ENCODE results near the gene EPAS1.
A peak's percentile ranks its signal among the peaks of the same experiment; 100 is the strongest.

EPAS1 gene

DNA sequence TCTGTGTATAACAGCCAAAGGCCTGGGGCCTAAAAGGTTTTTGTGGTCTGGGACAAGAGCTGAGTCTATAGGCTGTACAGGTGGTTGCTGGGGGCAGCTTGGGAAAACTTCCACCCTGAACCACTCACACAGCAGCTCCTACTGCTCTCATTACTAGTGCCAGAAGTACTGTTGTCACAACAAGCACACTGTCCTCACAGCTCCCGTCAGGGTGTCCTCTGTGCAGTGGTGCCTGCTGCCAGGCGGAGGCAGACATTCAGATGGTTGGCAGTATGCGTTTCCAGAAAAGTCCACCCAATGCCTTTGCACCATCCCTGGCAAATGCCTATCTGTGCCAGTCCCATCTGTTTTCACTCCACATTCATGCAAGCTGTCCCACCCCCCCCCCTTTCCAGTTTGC, 58.5 kb downstream of the EPAS1 start:
- no peak for TF ChIP-seq GATA1 (IDR thresholded peaks at IDR 0.05; ENCODE audit: low read depth, low read length)
- no peak for TF ChIP-seq POLR2A (IDR thresholded peaks at IDR 0.05; ENCODE audit: low read length)
- no peak for DNase-seq

DNA sequence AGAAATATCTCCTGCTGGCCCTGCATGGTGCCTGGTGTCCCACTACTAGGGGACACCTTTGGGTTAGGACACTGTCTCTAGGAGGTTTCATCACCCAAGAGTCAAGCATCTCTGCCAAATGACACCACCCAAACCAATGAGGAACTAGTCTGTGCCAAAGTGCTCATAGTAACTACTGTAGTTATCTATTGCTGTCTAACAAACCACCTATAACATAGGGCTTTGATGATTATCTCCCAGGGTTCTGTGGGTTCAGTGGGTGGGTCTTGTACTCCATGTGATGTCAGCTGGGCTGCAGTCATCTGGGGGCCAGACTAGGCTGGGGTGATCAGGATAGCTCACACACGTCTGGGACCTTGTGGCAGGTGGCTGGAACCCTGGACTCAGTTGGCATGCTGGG, 59.8 kb downstream of the EPAS1 start:
- DNase-seq, result peak; percentile 14 to 42
- TF ChIP-seq GATA1 (IDR thresholded peaks at IDR 0.05; ENCODE audit: low read depth, low read length), result no peak
- TF ChIP-seq POLR2A (IDR thresholded peaks at IDR 0.05; ENCODE audit: low read length), result no peak

GRCh38 chr2:46358713-46359112, 61.5 kb downstream of the EPAS1 start:
- no peak for TF ChIP-seq POLR2A (IDR thresholded peaks at IDR 0.05; ENCODE audit: low read length)
- TF ChIP-seq GATA1 (IDR thresholded peaks at IDR 0.05; ENCODE audit: low read depth, low read length), result no peak
- no peak for DNase-seq

DNA sequence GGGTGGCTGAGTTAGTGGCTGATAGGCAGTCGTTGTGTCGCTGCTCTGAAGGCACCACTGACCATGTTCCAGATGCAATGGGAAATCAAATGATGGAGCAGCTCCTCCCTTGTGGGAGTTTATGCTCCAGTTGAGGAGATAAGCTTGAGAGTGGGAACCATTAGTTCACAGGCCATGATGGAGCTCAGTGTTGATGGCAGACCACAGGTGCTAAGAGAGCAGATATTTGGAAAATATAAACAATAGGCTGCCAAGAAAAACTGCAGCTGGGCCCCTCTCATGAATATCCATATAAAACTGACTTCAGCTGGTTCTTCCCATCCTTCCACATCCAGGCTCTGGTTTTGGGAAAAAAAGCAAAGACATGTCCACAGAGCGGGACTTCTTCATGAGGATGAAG, 63.1 kb downstream of the EPAS1 start:
- no peak for DNase-seq
- TF ChIP-seq GATA1 (IDR thresholded peaks at IDR 0.05; ENCODE audit: low read depth, low read length), result no peak
- no peak for TF ChIP-seq POLR2A (IDR thresholded peaks at IDR 0.05; ENCODE audit: low read length)

DNA sequence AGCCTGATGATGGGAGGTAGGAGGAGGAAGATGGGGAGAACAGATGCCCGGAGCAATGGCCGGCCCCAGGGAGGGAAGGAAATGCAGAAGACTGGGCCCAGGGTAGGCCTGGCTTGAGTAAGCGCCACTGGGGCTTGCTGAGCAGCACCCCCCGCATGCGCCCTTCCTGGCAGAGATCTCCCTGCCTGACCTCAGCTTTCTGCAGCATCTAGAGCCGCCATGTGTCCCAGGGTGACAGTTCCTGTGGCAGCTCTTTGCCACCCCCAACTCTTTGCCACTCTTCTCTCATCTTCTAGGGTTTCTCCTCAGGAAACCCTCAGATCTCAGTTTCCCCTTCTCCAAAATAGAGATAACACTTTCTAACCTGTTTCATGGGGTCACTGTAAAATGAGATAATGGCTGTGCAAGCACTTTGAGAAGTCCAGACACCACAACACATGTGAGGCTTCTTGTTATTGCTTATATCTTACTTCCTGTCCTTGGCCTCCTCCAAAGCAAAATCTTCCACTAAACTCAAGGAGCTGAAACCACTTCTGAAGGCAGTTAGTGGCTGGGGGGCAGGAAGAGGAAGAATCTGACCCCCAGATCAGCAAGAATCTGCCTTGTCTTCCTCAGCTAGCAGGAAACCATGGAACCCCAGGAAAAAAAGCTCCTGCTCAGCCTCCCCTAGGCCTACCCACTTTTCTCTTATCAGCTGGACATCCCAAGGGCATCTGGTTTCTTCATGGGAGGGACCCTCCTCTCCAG, 64.9 kb downstream of the EPAS1 start:
- no peak for TF ChIP-seq POLR2A (IDR thresholded peaks at IDR 0.05; ENCODE audit: low read length)
- TF ChIP-seq GATA1 (IDR thresholded peaks at IDR 0.05; ENCODE audit: low read depth, low read length), result no peak
- DNase-seq, result no peak

- no peak for DNase-seq
- TF ChIP-seq GATA1 (IDR thresholded peaks at IDR 0.05; ENCODE audit: low read depth, low read length), result no peak
- no peak for TF ChIP-seq POLR2A (IDR thresholded peaks at IDR 0.05; ENCODE audit: low read length)
These were observed 65.4 kb downstream of the EPAS1 start for GRCh38 chr2:46362667-46363012.

GRCh38 chr2:46363535-46364170, 66.4 kb downstream of the EPAS1 start:
- peak in 1 of 2 experiments; percentile 12 for DNase-seq
- TF ChIP-seq GATA1 (IDR thresholded peaks at IDR 0.05; ENCODE audit: low read depth, low read length) (no peak), POLR2A (IDR thresholded peaks at IDR 0.05; ENCODE audit: low read length) (no peak)

DNA sequence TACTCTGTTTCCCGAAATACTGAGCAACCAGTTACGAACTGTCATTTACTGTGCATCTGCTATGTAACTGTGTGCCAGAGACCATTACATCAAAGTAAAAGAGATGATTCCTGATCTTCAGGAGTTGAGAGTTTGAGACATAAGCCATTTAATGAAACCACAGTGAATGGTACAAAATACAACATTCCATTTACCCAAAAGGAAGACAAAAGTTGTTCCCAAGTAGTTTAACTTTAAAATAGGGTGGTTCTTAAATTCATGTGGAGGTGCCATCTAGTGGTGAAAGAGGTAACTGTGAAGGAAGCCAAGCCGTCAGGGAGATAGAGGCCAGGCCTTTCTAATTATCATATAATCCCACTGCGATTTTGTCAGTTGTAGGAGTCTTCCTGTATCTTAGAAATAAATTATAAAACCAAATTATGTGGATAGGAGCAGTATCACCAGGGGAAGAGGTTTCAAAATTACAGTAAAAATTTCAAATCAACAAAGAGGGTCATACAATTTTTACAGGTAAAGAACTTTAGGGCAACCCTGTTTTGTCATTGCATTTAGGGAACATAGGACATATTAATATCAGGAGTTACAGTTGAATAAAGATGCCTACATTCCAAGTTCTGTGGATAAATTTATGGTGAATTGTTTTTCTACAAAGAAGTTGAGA, 67.7 kb downstream of the EPAS1 start:
- DNase-seq, result peak; percentile 68 to 84
- no peak for TF ChIP-seq POLR2A (IDR thresholded peaks at IDR 0.05; ENCODE audit: low read length)
- no peak for TF ChIP-seq GATA1 (IDR thresholded peaks at IDR 0.05; ENCODE audit: low read depth, low read length)

DNA sequence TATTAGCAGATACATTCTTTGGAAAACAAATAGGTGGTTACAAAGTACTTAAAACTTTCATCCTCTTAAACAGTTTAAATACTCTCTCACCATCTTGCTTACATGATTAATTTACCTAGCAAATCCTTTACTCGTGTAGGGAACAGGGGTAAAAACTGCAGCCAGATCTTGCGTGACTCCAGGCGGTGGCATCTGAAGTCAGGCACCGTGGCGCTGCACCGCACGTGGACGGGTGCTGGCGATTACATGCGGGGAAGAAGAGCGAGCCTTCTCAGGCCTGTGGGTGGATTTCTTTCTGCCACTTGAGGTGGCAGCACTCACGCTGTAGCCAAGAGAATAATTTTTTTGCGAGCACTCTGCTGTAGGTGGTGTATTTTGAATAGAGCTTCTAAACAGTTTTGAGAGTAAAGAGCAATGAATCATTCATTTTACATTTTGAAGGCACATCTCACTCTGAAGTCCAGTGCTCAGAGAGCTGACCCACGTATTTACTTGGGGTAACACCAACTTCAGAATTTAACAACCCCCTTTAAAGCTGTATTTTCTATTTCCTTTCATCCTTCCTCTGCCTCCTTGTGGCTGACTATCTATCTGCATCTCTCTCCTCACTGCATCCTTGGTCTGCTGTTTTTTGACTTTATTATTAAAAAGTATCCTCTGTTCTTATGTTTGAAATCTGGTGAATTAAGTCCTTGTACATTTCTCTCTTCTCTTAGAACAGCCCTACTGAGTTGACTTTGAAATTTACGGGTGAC, 68.9 kb downstream of the EPAS1 start:
- DNase-seq, result peak in 1 of 2 experiments; percentile 29
- TF ChIP-seq GATA1 (IDR thresholded peaks at IDR 0.05; ENCODE audit: low read depth, low read length), result no peak
- TF ChIP-seq POLR2A (IDR thresholded peaks at IDR 0.05; ENCODE audit: low read length), result no peak

GRCh38 chr2:46366668-46367052, 69.5 kb downstream of the EPAS1 start:
- no peak for DNase-seq
- TF ChIP-seq GATA1 (IDR thresholded peaks at IDR 0.05; ENCODE audit: low read depth, low read length) (no peak), POLR2A (IDR thresholded peaks at IDR 0.05; ENCODE audit: low read length) (no peak)

GRCh38 chr2:46367286-46367685, 70.1 kb downstream of the EPAS1 start:
- DNase-seq, result no peak
- TF ChIP-seq POLR2A (IDR thresholded peaks at IDR 0.05; ENCODE audit: low read length) (no peak), GATA1 (IDR thresholded peaks at IDR 0.05; ENCODE audit: low read depth, low read length) (no peak)

GRCh38 chr2:46368401-46368800, 71.2 kb downstream of the EPAS1 start:
- DNase-seq, result no peak
- TF ChIP-seq POLR2A (IDR thresholded peaks at IDR 0.05; ENCODE audit: low read length) (no peak), GATA1 (IDR thresholded peaks at IDR 0.05; ENCODE audit: low read depth, low read length) (no peak)

GRCh38 chr2:46369783-46370182, 72.6 kb downstream of the EPAS1 start:
- DNase-seq, result no peak
- TF ChIP-seq GATA1 (IDR thresholded peaks at IDR 0.05; ENCODE audit: low read depth, low read length), result no peak
- TF ChIP-seq POLR2A (IDR thresholded peaks at IDR 0.05; ENCODE audit: low read length), result no peak

DNA sequence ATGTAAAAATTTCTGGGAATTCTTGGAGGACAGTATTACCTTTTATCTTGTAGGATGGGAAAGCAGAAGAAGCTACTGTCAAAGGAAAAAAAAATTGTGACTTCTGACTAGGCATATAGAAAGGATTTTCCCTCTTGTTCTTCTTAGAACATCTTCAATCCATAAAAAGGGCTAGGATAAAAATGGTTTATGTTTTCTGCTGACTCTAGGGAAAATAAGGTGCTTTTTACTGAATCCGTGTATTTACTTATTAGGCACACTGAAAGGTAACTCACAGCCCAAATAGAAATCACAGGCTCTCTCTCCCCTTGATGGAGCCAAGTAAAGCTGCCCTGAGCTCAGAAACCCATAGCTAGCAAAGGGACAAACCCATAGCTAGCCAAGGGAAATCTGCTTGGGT, 74.6 kb downstream of the EPAS1 start:
- TF ChIP-seq GATA1 (IDR thresholded peaks at IDR 0.05; ENCODE audit: low read depth, low read length), result no peak
- TF ChIP-seq POLR2A (IDR thresholded peaks at IDR 0.05; ENCODE audit: low read length), result no peak
- DNase-seq, result no peak

All from erythroblast (primary cell).